K562 (cell line): ENCODE data around the gene STK17A. TPM values are rescaled to one million over a fixed set of nuclear protein-coding genes. Genes with fewer than 3 reads are reported as not detected.

Source experiments
- ATAC-seq: fragments of 200-7000 bp; cut with Tn5 transposase; 3 replicates; pipeline ENCODE4 v1.9.1; 2020; ENCODE audit warnings: moderate library complexity
- BruUV-seq: library from RNA; stranded (reverse); fragments of 400-500 nt; replicated peaks from 2 replicates; lab custom pipeline; 2021; lab: Mats Ljungman, UMichigan
- CTCF ChIA-PET: fragments of 300-600 bp; formaldehyde crosslinking; extraction: SDS; loops from one replicate; lab custom pipeline; 2021; ENCODE audit warnings: low intra/inter-chr PET ratio; lab: Yijun Ruan, JAX
- POLR2A ChIA-PET: fragments of 300-600, 350-650 bp; sonication (Branson Sonifier 250); formaldehyde crosslinking; extraction: SDS; loops from one replicate; lab custom pipeline; 2021; ENCODE audit warnings: antibody characterized with exemption, inconsistent platforms; lab: Yijun Ruan, JAX
- DNase-seq, 4 experiments: peaks; one replicate each; pipeline versions ENCODE4 v3.0.0 to v3.0.0-alpha.2; 2011 to 2018; ENCODE audit warnings: low spot score in 3 of 4, mixed read lengths in 3 of 4; ENCODE audit errors: extremely low read depth in 1 of 4
- FAIRE-seq: peaks from 2 replicates; lab custom pipeline; 2011; peaks lifted over from hg19 to GRCh38; lab: Jason Lieb, UNC
- H2AFZ ChIP-seq: 2 replicates; pipeline ENCODE4 v1.6.0; 2011; ENCODE audit warnings: low read depth, low read length, control low read depth, inconsistent platforms
- H3K27ac ChIP-seq: fragments of 200-600 bp; 3 replicates; pipeline ENCODE4 v1.8.0; 2011; ENCODE audit warnings: low read depth, mild to moderate bottlenecking, control low read depth, inconsistent platforms, low read length, moderate library complexity, mixed read lengths; ENCODE audit errors: extremely low read depth
- H3K27me3 ChIP-seq, 2 experiments: fragments of 300-600 bp in 1 of 2; 2 replicates in 1 of 2; 3 replicates in 1 of 2; pipeline versions ENCODE4 v1.6.0 to v1.8.0; 2011; ENCODE audit warnings: inconsistent platforms in 2 of 2, low read length in 2 of 2, mild to moderate bottlenecking in 1 of 2, mixed read lengths in 1 of 2, moderate library complexity in 1 of 2; ENCODE audit not compliant: control insufficient read depth in 2 of 2, insufficient read depth in 2 of 2
- H3K36me3 ChIP-seq: fragments of 300-600 bp; 3 replicates; pipeline ENCODE4 v1.8.0; 2011; ENCODE audit warnings: mild to moderate bottlenecking, low read length, inconsistent platforms; ENCODE audit not compliant: control insufficient read depth, insufficient read depth
- H3K4me1 ChIP-seq, 2 experiments: fragments of 200-600 bp in 1 of 2; replicated peaks in 1 of 2; 2 replicates in 1 of 2; 3 replicates in 1 of 2; pipeline versions ENCODE4 v1.5.1 to v1.8.0; 2011; ENCODE audit warnings: inconsistent platforms in 2 of 2, low read length in 2 of 2, mild to moderate bottlenecking in 1 of 2, mixed read lengths in 1 of 2, moderate library complexity in 1 of 2; ENCODE audit not compliant: control insufficient read depth in 2 of 2, insufficient read depth in 2 of 2
- H3K4me2 ChIP-seq: 2 replicates; pipeline ENCODE4 v1.6.1; 2011; ENCODE audit warnings: low read length, control low read depth, inconsistent platforms, mixed read lengths; ENCODE audit not compliant: insufficient read depth
- H3K4me3 ChIP-seq: fragments of 200-600 bp; sonication (generic), shearing (Covaris generic); 2 replicates; pipeline ENCODE4 v1.5.1; 2016; ENCODE audit warnings: control low read depth, inconsistent platforms
- H3K79me2 ChIP-seq: fragments of 200-600 bp; 3 replicates; pipeline ENCODE4 v1.8.0; 2011; ENCODE audit warnings: low read length, inconsistent platforms; ENCODE audit not compliant: control insufficient read depth, insufficient read depth
- H3K9ac ChIP-seq, 2 experiments: 2 replicates each; pipeline versions ENCODE4 v1.6.0 to v1.6.1; 2011; ENCODE audit warnings: low read depth in 2 of 2, low read length in 2 of 2, control low read depth in 1 of 2, inconsistent platforms in 1 of 2, mild to moderate bottlenecking in 1 of 2, mixed read lengths in 1 of 2; ENCODE audit not compliant: insufficient read depth in 1 of 2
- H3K9me1 ChIP-seq: one replicate; pipeline ENCODE4 v1.6.0; 2011; ENCODE audit warnings: inconsistent platforms, mild to moderate bottlenecking, low read length, moderate library complexity; ENCODE audit not compliant: control insufficient read depth, insufficient read depth
- H3K9me3 ChIP-seq: replicated peaks from 2 replicates; pipeline ENCODE4 v1.5.1; 2011; ENCODE audit warnings: low read depth, low read length, inconsistent platforms; ENCODE audit not compliant: control insufficient read depth, insufficient read depth
- H4K20me1 ChIP-seq: replicated peaks from 2 replicates; pipeline ENCODE4 v1.6.1; 2011; ENCODE audit warnings: low read length, inconsistent platforms, mixed read lengths; ENCODE audit not compliant: control insufficient read depth, insufficient read depth
- CREB3 ChIP-seq: fragments of 450-650 bp; conservative IDR thresholded peaks from 2 replicates; pipeline ENCODE4 v1.6.1; 2016; ENCODE audit warnings: missing genetic modification characterization, low read depth, mild to moderate bottlenecking, missing compliant biosample characterization, moderate library complexity
- DPF2 ChIP-seq: fragments of 450-650 bp; IDR thresholded peaks from 2 replicates; pipeline ENCODE4 v1.6.1; 2016
- MYC ChIP-seq, 2 experiments: fragments of 250-450 bp in 1 of 2; sonication (Bioruptor Pico) in 1 of 2; IDR thresholded peaks; 2 replicates each; pipeline versions ENCODE4 v1.5.1 to v1.6.1; 2012 to 2021; ENCODE audit warnings: low read depth in 2 of 2, borderline replicate concordance in 1 of 2, improper control_type of control experiment in 1 of 2, low read length in 1 of 2, mild to moderate bottlenecking in 1 of 2, moderate library complexity in 1 of 2
- NFE2L1 ChIP-seq: fragments of 450-650 bp; IDR thresholded peaks from 2 replicates; pipeline ENCODE4 v1.6.1; 2016; ENCODE audit warnings: missing genetic modification characterization, low read depth, mild to moderate bottlenecking, missing compliant biosample characterization, moderate library complexity, borderline replicate concordance
- PHB ChIP-seq: fragments of 250-450 bp; sonication (Bioruptor Pico); IDR thresholded peaks from 2 replicates; pipeline ENCODE4 v1.5.0; 2021
- RFX7 ChIP-seq: fragments of 250-450 bp; sonication (Bioruptor Pico); IDR thresholded peaks from 2 replicates; pipeline ENCODE4 v1.5.1; 2021; ENCODE audit warnings: mild to moderate bottlenecking
- RNF219 ChIP-seq: fragments of 250-450 bp; sonication (Bioruptor Pico); IDR thresholded peaks from 2 replicates; pipeline ENCODE4 v1.5.0; 2022; ENCODE audit warnings: mild to moderate bottlenecking
- RUNX1 ChIP-seq: sonication (generic); IDR thresholded peaks from 2 replicates; pipeline ENCODE4 v1.6.1; 2016; ENCODE audit warnings: antibody characterized with exemption, low read depth
- TBP ChIP-seq: optimal IDR thresholded peaks from 2 replicates; pipeline ENCODE3; 2011; ENCODE audit warnings: low read depth, low read length, improper control_type of control experiment
- TOE1 ChIP-seq, 2 experiments: fragments of 450-650 bp in 1 of 2; sonication (generic) in 1 of 2; formaldehyde crosslinking in 1 of 2; IDR thresholded peaks; 2 replicates each; pipeline versions ENCODE4 v1.7.1 to v1.8.0; 2016 to 2022; ENCODE audit warnings: borderline replicate concordance in 2 of 2, mild to moderate bottlenecking in 2 of 2, antibody characterized with exemption in 1 of 2, inconsistent platforms in 1 of 2, low read depth in 1 of 2, missing genetic modification reagents in 1 of 2, moderate library complexity in 1 of 2
- ZC3H4 ChIP-seq: sonication (generic); formaldehyde crosslinking; IDR thresholded peaks from 2 replicates; pipeline ENCODE4 v1.9.0; 2021; ENCODE audit warnings: missing genetic modification reagents, borderline replicate concordance
- ZNF282 ChIP-seq: sonication (generic); formaldehyde crosslinking; IDR thresholded peaks from 2 replicates; pipeline ENCODE4 v1.8.1; 2023; ENCODE audit warnings: missing genetic modification reagents
- WGBS: fragments of 100-300 bp; shearing (Covaris generic); methylation state at CpG from one replicate; pipeline ENCODE4 v1.1.6; 2016; ENCODE audit warnings: low coverage, mixed read lengths; ENCODE audit not compliant: insufficient coverage; ENCODE audit errors: missing lambda C conversion rate; 5-methylcytosine and 5-hydroxymethylcytosine counted together
- in situ Hi-C: fragments of 300-500 bp; cut with MboI; formaldehyde crosslinking; loops from 4 replicates; pipeline ENCODE4 v1.15.0; 2018; ENCODE audit warnings: inconsistent platforms, mixed read lengths
- intact Hi-C: fragments of 100-400 bp; cut with micrococcal nuclease; formaldehyde crosslinking; loops from 2 replicates; pipeline ENCODE4 v1.14.2; 2022
- polyA plus RNA-seq, 8 experiments: library from polyadenylated mRNA; depleted of rRNA in 4 of 8; stranded (reverse) in 5 of 8; unstranded in 3 of 8; fragments of >200 nt; fragmentation: Nextera tagmentation in 2 of 8; fragmentation: Illumina TruSeq in 1 of 8; extraction: Ambion mirVana in 2 of 8; extraction: Trizol in 1 of 8; gene quantifications; 2 replicates each; pipeline versions ENCODE4 v1.2.1 to v1.2.3, GENCODE V29; 2011 to 2014; ENCODE audit warnings: inconsistent platforms in 1 of 8, missing spikeins in 1 of 8
- total RNA-seq, 7 experiments: library from RNA; depleted of rRNA in 6 of 7; stranded (reverse); fragments of >200 nt in 6 of 7; fragmentation: Illumina TruSeq in 2 of 7; extraction: Trizol in 2 of 7; gene quantifications; 2 replicates each; pipeline versions ENCODE4 v1.2.1 to v1.2.3, GENCODE V29; 2011 to 2021; ENCODE audit warnings: low replicate concordance in 1 of 7

Gene STK17A
- total and polyA plus RNA-seq, 9 of the 15 experiments (the other 6 are each of a cell fraction or from before 2014, with no cell fraction given), result 3.4 to 16.3 (median 13.2) TPM

- Histone ChIP-seq H2AFZ (no peak overlapping the region), H3K9me3 (no peaks in the 10 kb centered on the region), H3K4me3 (no peak overlapping the region), H3K27ac (no peak overlapping the region), H3K4me1 (no peaks in the 10 kb centered on the region), H3K9me1 (no peaks in the 10 kb centered on the region), H4K20me1 (no peaks in the 10 kb centered on the region; the same call in 1 of the 2 replicates), H3K9ac (no peak overlapping the region), H3K36me3 (peaks cover 88% of the 10 kb centered on the region), H3K27me3 (no peaks in the 10 kb centered on the region), H3K4me2 (no peak overlapping the region), H3K79me2 (no peaks in the 10 kb centered on the region)
- BruUV-seq, result no TSS peak
- no peak for TF ChIP-seq RUNX1
- TF ChIP-seq DPF2, result no peak
- no peak for TF ChIP-seq TOE1 (IDR thresholded peaks at IDR 0.05; ENCODE audit: borderline replicate concordance)
- no peak for TF ChIP-seq TOE1 (CRISPR knock-in tag; IDR thresholded peaks at IDR 0.05; ENCODE audit: borderline replicate concordance, low read depth)
- FAIRE-seq, result no peak
- POLR2A ChIA-PET, result no interaction called here
- in situ Hi-C loops (no loop called here), intact Hi-C loops (no loop called here)
- CTCF ChIA-PET, result no interaction called here
- DNase-seq, result no peak
- WGBS, result 88% methylated on average over 2 of the region's 2 CpGs
- no peak; the same call in 2 of the 3 replicates for ATAC-seq
These were observed 51.5 kb downstream of the STK17A start for GRCh38 chr7:43634384-43634783.

- Histone ChIP-seq H3K9me1 (no peaks in the 10 kb centered on the region), H3K79me2 (no peaks in the 10 kb centered on the region), H3K4me2 (no peak overlapping the region), H2AFZ (no peak overlapping the region), H3K36me3 (peaks cover 91% of the 10 kb centered on the region), H3K4me1 (no peaks in the 10 kb centered on the region), H3K4me3 (no peak overlapping the region), H4K20me1 (no peaks in the 10 kb centered on the region; the same call in 1 of the 2 replicates), H3K27me3 (no peaks in the 10 kb centered on the region), H3K27ac (no peak overlapping the region), H3K9ac (no peak overlapping the region), H3K9me3 (no peaks in the 10 kb centered on the region)
- 93% methylated on average over 6 of the region's 6 CpGs for WGBS
- DNase-seq, result no peak
- ChIA-PET CTCF (no interaction called here), POLR2A (no interaction called here)
- intact Hi-C loops (no loop called here), in situ Hi-C loops (no loop called here)
- FAIRE-seq, result no peak
- no peak for ATAC-seq
- BruUV-seq, result no TSS peak
- TF ChIP-seq ZNF282 (CRISPR knock-in tag), result no peak
- no peak for TF ChIP-seq TBP
- no peak for TF ChIP-seq RNF219 (CRISPR knock-in tag)
- TF ChIP-seq ZC3H4 (CRISPR knock-in tag), result no peak
- no peak for TF ChIP-seq NFE2L1
- no peak for TF ChIP-seq MYC (IDR thresholded peaks at IDR 0.05; ENCODE audit: low read depth, low read length)
- no peak for TF ChIP-seq MYC (CRISPR knock-in tag; IDR thresholded peaks at IDR 0.05; ENCODE audit: borderline replicate concordance, low read depth)
- no peak for TF ChIP-seq PHB
- no peak for TF ChIP-seq CREB3 (tag)
- TF ChIP-seq RFX7, result no peak
These were observed 53.2 kb downstream of the STK17A start for GRCh38 chr7:43636093-43636492.
